Testis (tissue), 2 donors: ENCODE data around the gene SDK1.

Experiments used
- POLR2A ChIP-seq: fragments of 450-650 bp; IDR thresholded peaks from one replicate; pipeline ENCODE4 v1.6.1; 2017; ENCODE audit warnings: antibody characterized with exemption, mild to moderate bottlenecking, moderate library complexity
- TF ChIP-seq, protein P1 (sequence below), 3 experiments: fragments of 450-650 bp in 2 of 3; fragments of 200-600 bp in 1 of 3; sonication (generic) in 1 of 3; IDR thresholded peaks; one replicate each; pipeline ENCODE4 v1.5.1; 2016 to 2019; ENCODE audit warnings: antibody characterized with exemption in 3 of 3, mild to moderate bottlenecking in 2 of 3, moderate library complexity in 1 of 3

DNA sequence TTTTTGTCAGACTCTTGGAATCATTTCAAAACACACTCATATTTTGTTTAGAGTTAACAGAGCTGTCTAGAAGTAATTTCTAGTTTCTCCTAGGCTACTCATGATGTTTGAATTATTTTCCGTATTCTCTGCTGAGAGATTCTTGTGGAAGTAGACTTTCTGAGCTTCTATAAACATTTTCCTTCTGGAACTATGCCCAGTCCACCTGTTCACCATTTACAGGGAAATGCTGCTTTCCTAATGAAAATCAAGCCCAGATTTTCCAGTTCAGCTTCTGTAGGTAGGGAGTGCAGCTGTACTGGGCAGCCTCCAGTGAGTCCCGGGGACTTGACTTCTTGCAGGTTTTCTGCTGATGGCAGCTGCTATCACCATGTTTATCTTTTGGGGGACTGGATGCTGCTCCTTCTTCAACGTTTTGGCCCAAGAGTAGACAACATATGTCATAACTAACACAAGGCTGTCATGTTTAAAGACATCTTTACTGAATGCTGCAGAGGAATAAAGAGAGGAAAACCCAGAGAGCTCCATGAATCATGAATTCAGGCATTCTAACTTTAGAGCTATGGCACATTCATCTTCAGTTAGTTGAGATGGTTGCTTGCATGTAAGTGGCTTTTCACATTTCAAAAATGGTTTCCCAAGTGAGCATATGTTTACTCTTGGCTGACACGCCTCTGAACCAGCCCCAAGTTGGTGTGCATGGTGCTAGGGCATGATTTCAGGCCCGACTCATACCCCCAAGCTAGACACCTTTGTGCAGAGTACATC is 85.6 kb downstream of the SDK1 start:
- TF ChIP-seq, protein P1, sequence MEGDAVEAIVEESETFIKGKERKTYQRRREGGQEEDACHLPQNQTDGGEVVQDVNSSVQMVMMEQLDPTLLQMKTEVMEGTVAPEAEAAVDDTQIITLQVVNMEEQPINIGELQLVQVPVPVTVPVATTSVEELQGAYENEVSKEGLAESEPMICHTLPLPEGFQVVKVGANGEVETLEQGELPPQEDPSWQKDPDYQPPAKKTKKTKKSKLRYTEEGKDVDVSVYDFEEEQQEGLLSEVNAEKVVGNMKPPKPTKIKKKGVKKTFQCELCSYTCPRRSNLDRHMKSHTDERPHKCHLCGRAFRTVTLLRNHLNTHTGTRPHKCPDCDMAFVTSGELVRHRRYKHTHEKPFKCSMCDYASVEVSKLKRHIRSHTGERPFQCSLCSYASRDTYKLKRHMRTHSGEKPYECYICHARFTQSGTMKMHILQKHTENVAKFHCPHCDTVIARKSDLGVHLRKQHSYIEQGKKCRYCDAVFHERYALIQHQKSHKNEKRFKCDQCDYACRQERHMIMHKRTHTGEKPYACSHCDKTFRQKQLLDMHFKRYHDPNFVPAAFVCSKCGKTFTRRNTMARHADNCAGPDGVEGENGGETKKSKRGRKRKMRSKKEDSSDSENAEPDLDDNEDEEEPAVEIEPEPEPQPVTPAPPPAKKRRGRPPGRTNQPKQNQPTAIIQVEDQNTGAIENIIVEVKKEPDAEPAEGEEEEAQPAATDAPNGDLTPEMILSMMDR (IDR thresholded peaks at IDR 0.05): no peak
- no peak for TF ChIP-seq POLR2A
